GM19438 (cell line): ENCODE data around the gene GATA2.

Source experiments
- ATAC-seq: cut with Tn5 transposase; IDR thresholded peaks from one replicate; pipeline ENCODE4 v1.9.1; 2021; ENCODE audit warnings: low read depth; ENCODE audit not compliant: unreplicated experiment

GATA2 gene

GRCh38 chr3:128503164-128503651 lies 10.2 kb upstream of the GATA2 start:
- no peak for ATAC-seq

DNA sequence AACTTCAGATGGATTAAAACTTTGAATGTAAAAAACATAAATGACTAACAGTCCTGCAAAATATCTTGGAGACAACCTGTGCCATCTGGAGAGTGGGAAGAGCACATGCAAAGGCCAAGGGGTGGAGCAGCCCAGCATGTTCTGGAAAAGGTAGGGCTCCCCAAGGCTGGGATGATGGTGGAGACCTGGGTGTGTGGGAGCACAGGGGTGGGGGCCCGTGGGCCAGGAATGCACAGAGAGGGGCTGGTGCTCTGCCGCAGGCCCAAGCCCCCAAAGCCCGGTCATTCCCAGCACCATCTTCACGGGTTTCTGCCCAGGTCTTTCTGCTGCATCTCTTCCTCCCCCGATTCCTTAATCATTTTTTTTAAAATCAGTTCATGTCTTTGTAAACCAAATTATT lies 9.7 kb upstream of the GATA2 start:
- no peak for ATAC-seq

DNA sequence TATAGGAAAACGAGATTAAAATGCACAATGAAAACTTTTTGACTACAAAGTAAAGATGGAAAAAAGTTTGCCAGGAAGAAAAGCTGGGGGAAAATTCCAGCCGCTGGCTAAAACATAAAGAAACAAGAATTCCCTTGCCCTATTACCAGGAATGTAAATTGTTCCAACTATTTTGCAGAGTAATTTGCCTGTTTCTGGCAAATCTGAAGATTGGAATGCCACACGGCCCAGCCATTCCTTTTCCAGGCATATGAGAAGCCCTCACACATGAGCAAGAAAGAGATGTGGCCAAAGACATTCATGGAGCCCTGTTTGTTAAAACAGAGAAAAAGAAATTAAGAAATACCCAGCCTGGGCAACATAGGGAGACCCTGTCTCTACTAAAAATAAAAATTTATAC lies 8.4 kb upstream of the GATA2 start:
- ATAC-seq = no peak

GRCh38 chr3:128500556-128500955 lies 7.6 kb upstream of the GATA2 start:
- ATAC-seq = no peak

GRCh38 chr3:128499724-128500275 lies 6.8 kb upstream of the GATA2 start:
- no peak for ATAC-seq

- ATAC-seq = no peak
Observed at GRCh38 chr3:128498901-128499530, 6.0 kb upstream of the GATA2 start.

GRCh38 chr3:128498127-128498626 lies 5.2 kb upstream of the GATA2 start:
- ATAC-seq = no peak

- ATAC-seq = no peak
Observed at GRCh38 chr3:128497305-128498126, 4.5 kb upstream of the GATA2 start.

DNA sequence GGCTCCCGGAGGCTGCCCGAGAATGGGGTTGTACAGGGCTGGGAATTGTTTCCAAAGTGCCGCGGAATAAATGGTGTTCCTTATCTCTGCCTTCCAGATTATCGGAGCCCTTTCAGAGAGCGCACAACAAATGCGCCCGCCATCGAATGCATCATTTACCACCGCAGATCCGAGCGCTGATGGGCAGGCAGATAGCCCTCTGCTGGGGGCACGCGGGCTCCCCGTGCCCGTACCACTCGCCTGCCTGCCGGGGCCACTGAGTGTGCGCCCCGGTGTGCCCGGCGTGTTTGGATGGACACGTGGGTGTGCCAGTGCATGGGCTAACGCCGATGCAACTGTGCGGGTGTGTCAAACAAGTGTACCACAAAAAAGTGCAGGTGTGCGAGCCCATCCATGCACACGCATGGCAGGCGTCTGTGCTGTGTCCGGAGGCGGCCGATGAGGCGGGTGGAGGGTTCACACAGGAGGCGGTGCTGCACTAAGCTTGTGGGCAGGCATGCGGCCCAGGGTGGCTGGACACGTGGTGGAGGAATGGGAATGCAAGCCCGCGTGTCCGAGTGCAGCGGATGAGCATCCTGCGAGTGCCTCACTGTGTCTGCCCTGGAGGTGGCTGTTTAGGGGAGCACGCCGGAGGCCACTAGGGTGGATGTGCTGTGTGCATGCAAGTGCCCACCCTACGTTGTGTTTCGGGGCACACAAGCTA lies 3.8 kb upstream of the GATA2 start:
- ATAC-seq = no peak

DNA sequence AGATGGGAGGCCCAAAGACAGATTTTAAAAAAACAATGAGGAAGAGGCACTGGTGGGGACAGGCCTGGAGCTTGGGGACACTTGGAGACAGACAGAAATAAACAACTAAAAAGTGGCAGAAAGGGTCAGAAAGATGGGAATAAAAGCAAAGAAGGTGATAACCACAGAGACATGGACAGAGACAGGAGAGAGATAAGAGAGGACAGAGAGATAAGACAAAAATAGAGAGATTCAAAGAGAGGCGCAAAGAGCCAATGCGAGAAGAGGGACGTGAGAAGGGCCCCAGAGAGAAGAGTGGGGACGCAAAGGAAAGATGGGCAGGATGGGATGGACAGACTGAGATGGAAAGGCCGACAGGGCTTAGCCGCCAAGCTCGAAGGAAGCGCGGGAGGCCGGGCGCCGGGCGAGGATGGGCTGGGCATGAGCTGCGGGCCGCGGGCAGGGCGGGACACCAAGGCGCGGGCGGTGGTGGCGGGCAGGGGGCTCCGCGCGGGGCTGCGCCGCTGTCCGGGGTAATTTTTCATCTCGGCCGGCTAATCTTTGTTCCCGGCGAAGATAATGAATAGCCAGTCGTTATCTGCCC lies 3.1 kb upstream of the GATA2 start:
- no peak for ATAC-seq

DNA sequence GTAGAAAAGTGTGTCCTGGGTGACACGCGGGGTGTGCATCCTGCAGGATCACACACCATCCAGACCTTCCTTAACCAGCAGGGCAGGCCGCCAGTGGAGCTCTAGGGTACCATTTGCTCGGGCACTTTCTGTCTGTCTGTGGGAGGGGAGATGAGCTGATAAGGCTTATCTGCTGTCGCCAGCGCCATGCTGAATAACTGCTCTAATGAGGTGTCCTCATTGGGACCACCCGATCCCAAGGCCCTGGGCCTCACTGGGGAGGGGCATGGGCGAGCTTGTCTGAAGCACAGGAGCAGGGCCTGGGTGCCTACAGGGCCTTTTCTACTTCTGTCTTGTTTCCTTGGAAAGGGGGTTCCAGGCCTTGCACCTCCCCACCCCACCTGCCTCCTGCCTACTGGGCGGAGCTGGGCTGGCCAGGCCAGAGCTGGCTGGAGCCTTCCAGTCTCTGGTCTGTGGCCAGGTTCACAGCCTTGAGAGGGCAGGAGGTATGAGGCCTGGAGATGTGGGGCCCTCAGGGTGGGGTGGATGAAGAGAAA lies 2.5 kb upstream of the GATA2 start:
- ATAC-seq = no peak

GRCh38 chr3:128494367-128494650 lies 1.3 kb upstream of the GATA2 start:
- no peak for ATAC-seq

- no peak for ATAC-seq
Observed at GRCh38 chr3:128493570-128494366, 767 bp upstream of the GATA2 start.

DNA sequence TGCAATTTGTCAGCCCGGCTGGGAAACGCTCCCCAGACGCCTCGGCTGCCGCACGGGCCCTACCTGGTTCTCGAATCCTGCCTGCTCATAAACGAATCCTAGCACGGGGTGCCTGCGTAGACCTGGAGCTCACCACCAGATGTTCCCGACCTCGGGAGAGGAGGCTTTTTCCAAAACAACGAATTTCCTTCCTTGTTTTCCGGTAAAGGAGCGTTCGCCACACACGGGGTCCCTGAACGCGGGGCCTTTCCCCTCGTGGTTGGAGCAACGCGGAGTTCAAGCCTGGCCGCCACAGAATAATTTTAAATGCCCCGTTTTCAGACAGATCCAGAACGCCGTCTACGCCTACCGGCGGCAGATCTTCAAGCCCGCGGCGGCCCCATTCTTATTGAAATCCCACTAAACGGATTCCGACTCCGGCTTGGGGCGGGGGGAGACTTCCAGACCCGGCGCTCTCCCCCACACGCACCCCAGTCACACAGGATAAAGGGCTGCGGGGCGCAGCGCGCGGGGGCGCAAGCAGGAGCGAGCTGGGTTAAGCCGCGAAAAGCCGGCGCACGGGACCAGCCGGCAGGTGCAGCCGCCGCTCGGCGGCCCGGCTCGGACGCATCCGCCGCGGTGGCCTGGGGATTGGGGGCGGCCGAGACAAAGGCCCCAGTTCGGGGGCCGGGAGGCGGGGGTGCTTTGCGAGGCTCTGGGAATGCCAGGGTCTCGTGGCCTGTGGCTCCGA lies 895 bp downstream of the GATA2 start:
- ATAC-seq = no peak

DNA sequence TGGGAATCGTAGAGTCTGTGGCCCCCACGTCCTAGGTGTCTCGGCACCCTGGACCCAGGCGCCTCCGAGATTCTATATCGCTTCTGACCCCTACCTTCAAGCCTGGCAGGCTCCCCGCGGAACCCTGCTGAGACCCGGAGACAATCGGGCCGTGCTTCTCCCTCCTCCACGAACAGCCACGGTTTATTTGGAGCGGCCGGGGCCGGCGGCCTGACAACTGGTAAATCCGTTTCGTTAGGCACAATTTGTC lies 1.4 kb downstream of the GATA2 start:
- ATAC-seq = no peak

DNA sequence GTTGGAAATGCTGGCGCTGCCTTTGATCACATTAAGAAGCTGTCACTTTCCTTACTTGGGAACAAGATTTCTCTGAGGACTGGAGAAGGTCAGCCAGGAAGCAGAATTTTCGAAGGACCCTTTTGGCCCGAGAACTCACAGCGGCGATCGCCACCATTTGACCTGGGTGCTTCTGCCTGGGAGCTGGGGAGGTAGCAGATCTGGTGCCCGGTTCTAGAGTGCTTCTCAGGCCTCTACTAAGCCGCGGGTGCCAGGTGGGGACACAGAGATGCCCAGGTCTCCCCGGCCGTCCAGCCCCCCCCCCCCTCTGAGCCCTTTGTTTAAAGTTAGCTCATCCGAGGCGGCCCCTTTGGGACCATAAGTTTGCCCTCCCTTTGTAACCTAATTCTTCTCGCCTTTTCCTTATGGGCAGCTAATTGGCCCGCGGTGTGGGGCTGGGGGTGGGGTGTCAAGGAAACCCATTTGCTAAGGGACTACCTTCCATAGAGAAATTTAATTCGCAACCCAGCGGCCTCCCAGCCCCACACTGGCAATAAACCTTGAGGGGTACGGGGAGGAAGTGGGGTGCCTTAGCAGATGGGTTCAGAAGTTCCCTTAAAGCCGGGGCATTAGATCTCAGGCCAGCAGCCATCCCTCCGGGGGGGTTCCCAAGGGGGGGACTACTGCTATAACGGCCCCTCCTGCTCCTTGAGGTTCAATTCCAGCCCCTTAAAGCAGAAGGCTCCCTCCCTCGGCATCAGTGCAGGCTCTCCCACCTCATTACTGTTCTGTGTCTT lies 1.9 kb downstream of the GATA2 start:
- no peak for ATAC-seq

GRCh38 chr3:128490650-128490914 lies 2.4 kb downstream of the GATA2 start:
- no peak for ATAC-seq

DNA sequence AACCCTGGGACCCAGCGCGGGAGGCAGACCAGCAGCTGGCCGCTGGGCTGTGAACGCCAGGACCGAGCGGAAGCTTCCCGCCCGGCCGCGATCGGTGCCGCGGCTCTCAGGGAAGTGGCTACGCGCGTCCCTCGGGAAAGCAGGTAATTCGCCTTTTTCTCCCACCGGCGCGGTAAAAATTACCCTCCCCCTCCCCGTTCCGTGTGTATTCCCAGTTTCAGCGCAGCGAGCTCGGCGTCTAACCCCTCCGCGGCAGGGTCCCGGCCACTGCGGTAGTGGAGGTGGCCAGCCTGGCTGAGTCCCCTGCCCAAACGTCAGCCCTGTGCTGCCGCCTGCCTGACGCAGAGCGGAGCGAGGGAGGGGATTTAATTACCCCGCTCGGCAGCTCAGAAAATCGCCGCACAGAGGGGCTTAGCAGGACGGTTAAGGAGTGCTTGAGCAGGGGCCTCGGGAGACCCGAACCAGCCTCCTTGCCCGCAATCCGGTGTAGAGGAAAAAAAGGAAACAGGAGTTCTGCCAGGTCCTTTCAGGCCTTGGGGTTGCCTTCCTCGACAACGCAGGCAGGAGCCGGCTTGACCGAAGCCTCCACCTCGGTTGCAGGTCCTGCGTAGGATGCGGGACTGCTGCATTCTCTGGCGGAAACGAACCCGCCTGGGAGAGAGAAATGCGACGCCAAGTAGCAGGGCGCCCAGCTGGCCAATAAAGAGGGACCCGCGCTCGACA lies 2.9 kb downstream of the GATA2 start:
- ATAC-seq = no peak

- no peak for ATAC-seq
Observed at GRCh38 chr3:128489674-128489926, 3.4 kb downstream of the GATA2 start.
